Measurements from ENCODE around the gene RPS5.
"Not testable (repeated sequence)": the region's sequence is repeated elsewhere in the genome, so short reads cannot be mapped to it uniquely, and the experiment has no call there.

RPS5 gene

DNA sequence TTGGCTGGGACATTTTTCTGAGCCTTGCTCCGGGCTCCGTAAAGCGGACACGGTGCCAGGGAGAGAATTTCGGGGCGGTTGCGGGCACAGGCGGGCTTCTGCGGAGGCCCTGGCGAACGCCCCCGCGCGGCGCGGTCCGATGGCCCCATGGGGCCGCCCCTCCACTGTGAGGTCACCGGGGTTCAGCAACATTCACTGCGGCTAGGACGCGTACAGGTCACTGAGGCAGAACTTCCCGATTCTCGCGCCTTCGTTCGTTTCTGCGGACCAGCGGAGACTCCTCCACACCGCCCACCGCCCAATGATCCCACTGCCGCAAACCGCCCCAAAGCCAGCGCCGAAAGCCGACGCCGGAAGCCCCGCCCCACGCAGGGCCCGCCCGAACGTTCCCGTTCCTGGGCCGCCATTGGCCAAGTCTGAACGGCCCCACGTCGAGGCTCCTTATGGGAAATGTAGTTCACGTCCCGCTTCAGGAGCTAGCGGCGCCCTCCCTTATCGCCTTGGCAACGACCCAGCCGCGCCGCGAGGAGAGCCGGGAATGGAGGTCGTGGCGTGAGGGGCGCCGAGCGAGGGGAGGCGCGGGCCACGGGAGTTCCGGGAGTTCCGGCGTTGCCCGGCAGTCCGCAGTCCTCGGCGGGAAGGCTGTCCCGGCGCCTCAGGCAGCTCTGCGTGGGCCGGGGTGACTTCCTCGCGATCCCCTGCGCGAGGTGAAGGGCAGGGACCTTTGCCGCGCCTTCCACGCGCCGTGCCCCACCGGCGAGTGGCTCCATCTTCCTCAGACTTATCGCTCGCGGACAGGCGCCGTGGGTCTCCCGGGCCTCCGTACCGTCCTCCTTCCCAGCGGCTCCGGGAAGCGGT is 21.3 kb downstream of the RPS5 start, which contains the start of gene ZNF584:
TSS of gene ZNF584 (plus strand) at position 498 of the 858 bp plus-strand sequence. CDS start 499 bp downstream, outside the sequence.
- DNase-seq, result peak; percentile 87

DNA sequence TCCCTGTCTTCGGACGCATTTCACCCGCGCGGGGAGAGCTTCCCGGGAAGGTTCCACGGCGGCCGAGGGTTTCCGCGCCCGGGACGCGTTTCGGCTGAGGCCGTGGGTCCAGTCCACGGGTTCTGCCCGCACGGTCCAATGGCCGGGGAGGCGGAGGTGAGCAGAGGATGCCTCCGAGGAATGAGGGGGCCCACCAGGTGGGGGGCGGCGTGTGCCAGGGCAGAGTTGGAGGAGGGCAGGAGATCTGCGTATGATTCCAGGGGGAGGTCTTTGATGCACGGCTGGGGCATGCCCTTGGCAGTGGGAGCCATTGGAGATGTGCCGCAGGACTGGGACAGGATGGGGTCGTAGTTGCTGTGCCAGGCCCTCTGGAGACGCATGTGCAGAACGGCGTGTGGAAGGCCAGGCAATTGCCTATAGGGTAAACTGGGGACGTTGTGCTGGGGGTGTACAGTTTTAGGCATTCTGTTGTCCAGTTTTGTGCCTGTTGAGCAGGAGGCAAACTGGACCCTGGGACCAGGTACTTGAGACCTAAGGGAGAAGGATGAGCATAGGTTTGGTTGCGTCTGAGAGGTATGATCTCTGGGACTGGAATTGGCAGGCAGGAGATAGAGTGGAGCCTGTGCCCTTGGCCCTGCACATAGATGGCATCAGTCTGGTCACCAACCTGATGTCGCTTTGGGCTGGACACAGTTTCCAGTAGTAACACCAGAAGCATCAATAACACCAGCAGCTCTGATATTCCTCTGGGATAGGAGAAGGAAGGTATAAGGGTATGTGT is 22.1 kb downstream of the RPS5 start:
- DNase-seq, result no peak

DNA sequence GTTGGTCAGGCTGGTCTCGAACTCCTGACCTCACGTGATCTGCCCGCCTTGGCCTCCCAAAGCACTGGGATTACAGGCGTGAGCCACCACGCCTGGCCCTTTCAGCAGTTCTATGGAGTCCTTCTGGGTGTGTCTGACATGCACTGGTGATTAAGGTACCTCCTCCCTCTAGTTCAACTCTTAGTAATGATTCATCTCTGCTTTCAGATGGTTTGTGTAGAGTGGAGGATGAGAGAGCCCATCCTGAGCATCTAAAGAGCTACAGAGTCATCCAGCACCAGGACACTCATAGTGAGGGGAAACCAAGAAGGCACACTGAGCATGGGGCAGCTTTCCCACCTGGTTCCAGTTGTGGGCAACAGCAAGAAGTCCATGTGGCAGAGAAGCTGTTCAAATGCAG is 29.5 kb downstream of the RPS5 start:
- no peak for DNase-seq

- no peak for DNase-seq
Observed at GRCh38 chr19:58417071-58417470, 30.0 kb downstream of the RPS5 start.

- DNase-seq, result no peak
Observed at GRCh38 chr19:58428617-58429016, 41.5 kb downstream of the RPS5 start.

DNA sequence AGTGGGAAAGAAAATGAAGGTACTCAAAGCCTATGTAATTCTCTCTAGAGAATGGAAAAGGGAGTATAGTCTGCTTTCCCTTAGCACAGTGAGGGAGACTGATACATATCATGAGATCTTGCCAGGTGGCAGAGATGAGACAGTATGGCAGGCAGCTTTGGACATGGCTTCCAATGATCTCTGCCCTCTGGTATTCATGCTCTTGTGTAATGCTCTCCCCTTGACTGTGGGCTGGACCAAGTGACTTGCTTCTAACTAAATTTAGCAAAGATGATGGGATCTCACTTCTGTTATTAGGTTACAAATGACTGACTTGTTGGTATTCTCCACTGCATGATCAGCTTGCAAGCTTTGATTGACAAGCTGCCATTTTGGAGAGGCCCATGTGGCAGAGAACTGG is 42.7 kb downstream of the RPS5 start:
- no peak for DNase-seq

GRCh38 chr19:58434217-58434616 is 47.1 kb downstream of the RPS5 start:
- no peak for DNase-seq

- peak; percentile 99 for DNase-seq
Observed at GRCh38 chr19:58439576-58440554, 52.8 kb downstream of the RPS5 start, which contains the start of gene ZNF132. Gene ZNF132, minus strand, starts transcription at chr19:58440153. Its CDS starts 332 bp downstream, at chr19:58439821.

DNA sequence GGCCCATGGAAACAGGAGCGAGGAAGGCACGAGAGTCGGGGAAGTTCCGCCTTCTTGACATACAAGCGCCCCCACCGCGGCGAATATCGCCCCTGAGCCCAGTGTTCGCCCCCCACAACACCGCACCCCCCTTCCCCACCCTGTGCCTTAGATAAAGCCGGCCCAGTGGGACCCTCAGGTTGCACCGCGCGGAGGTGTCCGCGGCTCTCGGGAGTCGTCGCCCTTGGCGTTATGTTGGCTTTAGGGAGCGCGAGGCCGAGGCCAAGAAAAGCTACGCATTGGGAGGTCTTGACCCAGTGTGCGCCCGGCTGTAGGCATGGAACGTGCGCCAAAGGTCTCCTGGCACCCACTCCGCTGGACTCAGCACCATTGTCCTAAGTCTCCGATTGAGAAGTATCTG is 53.5 kb downstream of the RPS5 start:
- no peak for DNase-seq

DNA sequence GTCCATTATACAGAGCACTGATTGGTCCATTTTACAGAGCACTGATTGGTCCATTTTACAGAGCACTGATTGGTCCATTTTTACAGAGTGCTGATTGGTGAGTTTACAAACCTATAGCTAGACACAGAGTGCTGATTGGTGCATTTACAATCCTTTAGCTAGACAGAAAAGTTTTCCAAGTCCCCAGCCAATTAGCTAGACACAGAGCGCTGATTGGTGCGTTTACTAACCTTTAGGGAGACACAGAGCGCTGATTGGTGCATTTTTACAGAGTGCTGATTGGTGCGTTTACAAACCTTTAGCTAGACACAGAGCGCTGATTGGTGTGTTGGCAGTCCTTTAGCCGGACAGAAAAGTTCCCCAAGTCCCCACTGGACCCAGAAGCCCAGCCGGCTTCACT is 55.9 kb downstream of the RPS5 start:
- DNase-seq, result not testable (repeated sequence)
